Skin epidermis (tissue), 12 donors: ENCODE data around the gene ENOX1.

Source experiments
- H3K27ac ChIP-seq, 21 experiments: fragments of 200-600 bp; sonication (generic) in 11 of 21; one replicate each; pipeline ENCODE4 v1.5.0; 2020; ENCODE audit warnings: mild to moderate bottlenecking in 3 of 21, inconsistent platforms in 2 of 21, moderate library complexity in 2 of 21
- H3K4me3 ChIP-seq, 7 experiments: fragments of 200-600 bp; sonication (generic) in 2 of 7; one replicate each; pipeline ENCODE4 v1.5.0; 2020; ENCODE audit warnings: inconsistent platforms in 2 of 7, mild to moderate bottlenecking in 2 of 7, moderate library complexity in 1 of 7

The ENOX1 gene

GRCh38 chr13:43166644-43167457 is 619.9 kb downstream of the ENOX1 start:
- H3K27ac ChIP-seq, result no peak overlapping the region
- H3K4me3 ChIP-seq, result no peak overlapping the region
